HG03342 (cell line): ENCODE data around the gene KIF7.
"Not testable (repeated sequence)": the region's sequence is repeated elsewhere in the genome, so short reads cannot be mapped to it uniquely, and the experiment has no call there.

ENCODE experiments used
- ATAC-seq: cut with Tn5 transposase; IDR thresholded peaks from one replicate; pipeline ENCODE4 v1.9.1; 2021; ENCODE audit warnings: mild to moderate bottlenecking, moderate library complexity; ENCODE audit not compliant: unreplicated experiment

The KIF7 gene

GRCh38 chr15:89625716-89626115 lies 29.6 kb downstream of the KIF7 start:
- ATAC-seq, result no peak

- no peak for ATAC-seq
Observed at GRCh38 chr15:89623165-89623564, 32.1 kb downstream of the KIF7 start.

DNA sequence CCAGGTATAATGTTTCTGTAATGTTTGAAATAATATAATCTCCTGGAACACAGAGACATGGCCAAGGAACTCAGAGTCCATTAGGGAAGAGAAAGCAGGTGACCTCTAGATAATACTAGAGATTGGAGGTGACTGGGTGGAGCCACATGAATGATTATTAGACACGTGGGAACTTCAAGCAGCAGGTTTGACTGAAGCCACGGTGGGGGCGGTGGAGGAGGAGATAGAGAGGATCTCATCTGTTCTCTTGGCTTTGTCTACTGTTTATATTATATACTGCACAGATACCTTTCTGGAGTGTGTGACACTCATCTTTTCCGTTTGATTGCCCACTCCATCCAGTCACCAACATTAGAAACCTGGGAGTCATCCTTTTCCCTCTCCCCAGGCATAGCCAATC lies 33.7 kb downstream of the KIF7 start:
- ATAC-seq, result no peak

DNA sequence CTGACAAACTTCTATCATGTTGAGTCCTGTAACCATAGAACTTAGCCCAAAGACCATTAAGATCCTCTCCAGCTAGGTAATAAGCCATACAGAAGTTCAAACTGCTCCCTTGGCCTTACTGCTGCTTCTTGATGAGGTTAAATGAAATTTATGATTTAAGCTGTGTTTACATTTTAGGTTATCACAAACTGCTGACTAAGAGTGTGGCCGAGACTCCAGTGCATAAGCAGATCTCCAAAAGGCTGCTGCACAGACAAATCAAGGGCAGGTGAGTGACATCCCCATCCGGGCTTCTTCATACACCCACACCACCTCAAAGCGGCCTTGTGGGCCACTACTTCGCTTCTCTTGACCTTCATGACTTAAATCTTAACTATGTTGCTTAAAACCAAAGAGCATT lies 39.0 kb downstream of the KIF7 start:
- no peak for ATAC-seq

- ATAC-seq, result no peak
Observed at GRCh38 chr15:89615135-89615534, 40.1 kb downstream of the KIF7 start.

DNA sequence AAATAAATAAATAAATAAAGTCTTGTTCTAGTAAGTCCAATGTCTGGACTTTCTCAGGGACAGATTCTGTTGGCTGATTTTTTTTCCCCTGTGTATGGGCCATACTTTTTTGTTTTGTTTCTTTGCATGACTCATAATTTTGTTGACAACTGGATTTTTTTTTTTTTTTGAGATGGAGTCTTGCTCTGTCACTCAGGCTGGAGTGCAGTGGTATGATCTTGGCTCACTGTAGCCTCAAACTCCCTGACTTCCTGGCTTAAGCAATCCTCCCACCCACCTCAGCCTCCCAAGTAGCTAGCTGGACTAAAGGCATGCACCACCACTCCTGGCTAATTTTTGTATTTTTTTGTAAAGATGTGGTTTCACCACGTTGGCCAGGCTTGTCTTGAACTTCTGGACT lies 41.1 kb downstream of the KIF7 start:
- no peak for ATAC-seq

- ATAC-seq, result no peak
Observed at GRCh38 chr15:89613031-89613430, 42.2 kb downstream of the KIF7 start.

DNA sequence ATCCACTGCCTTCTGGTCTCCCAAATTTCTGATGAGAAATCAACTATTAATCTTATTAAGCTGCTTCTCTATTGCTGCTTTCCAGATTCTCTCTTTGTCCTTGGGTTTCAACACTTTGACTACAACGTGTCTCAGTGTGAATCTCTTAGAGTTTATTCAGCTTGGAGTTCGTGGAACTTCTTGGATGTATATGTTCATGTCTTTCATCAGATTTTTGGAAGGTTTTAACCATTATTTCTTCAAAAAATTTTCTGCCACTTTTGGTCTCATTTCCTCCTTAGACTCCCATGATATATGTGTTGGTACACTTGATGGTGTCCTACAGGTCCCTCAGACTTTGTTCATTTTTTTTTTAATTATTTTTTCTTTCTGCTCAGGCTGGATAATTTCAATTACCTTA lies 44.0 kb downstream of the KIF7 start:
- no peak for ATAC-seq

DNA sequence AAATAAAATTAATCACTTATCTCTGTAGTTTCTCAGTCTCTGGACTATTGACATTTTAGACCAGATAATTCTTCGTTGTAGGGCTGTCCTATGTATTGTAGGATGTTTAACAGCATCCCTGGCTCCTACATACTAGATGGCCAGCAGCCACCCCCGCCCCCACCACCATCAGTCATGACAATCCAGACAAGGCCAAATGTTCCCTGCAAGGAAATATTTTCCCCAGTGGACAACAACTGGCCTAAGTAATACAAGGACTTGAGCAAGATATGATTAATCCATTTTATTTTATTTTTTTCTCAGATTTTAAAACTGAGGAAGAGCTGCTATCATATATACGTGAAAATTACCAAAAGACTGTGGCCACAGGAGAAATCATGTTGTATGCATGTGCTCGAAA lies 56.2 kb downstream of the KIF7 start:
- no peak for ATAC-seq

DNA sequence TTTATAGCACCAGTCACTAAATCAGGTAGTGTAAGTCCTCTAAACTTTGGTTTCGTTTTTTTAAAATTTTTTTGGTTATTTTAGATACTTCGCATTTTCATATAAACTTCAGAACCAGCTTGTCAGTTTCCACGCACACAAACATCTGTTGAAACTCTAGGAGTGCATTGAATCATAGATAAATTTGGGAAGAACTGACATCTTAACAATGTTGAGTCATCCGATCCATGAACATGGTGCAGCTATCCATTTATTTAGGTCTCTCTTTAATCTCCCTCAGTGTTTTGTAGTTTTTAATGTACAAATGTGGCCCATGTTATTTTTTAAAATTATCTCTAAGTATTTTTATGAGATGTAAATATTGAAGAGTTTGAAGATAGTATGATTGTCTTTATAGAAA lies 62.2 kb downstream of the KIF7 start:
- ATAC-seq, result no peak

DNA sequence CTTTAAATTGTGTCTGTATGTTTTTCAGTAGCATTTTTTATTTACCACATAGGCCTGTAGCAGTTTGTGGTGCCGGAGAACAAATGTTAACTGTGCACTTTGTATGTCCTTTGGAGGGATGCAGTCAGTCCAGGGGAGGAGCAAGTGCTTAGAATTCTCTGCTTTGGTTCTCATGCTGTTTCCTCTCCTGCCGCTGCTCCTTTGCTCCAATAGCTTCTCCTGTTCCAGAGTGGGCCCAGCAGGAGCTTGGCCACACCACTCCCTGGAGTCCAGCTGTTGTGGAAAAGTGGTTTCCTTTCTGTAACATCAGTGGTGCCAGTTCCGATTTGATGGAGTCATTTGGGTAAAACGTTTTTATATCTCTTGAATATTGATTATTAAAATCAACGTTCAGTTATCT lies 63.4 kb downstream of the KIF7 start:
- no peak for ATAC-seq

DNA sequence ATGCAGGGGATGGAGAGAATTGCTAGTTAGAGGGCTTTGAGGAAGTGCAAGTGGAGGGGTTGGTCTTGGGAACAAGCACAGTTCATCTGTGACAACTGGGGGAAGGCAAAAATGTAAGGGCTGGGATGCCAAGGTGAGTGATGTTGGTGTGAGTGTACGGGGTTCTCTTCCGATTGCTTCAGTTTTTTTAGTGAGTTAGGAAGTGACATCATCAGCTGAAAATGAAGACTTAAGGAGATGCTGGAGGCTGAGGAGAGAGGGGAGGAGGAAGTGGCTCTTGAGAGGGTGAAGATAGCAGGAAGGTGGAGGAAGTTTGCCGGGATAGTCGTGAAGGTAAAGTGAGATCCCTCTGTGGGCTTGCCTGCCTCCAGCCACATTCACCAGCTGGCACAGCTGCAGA lies 67.3 kb downstream of the KIF7 start:
- no peak for ATAC-seq

- no peak for ATAC-seq
Observed at GRCh38 chr15:89586651-89587050, 68.6 kb downstream of the KIF7 start.

- not testable (repeated sequence) for ATAC-seq
Observed at GRCh38 chr15:89580747-89581146, 74.5 kb downstream of the KIF7 start.

DNA sequence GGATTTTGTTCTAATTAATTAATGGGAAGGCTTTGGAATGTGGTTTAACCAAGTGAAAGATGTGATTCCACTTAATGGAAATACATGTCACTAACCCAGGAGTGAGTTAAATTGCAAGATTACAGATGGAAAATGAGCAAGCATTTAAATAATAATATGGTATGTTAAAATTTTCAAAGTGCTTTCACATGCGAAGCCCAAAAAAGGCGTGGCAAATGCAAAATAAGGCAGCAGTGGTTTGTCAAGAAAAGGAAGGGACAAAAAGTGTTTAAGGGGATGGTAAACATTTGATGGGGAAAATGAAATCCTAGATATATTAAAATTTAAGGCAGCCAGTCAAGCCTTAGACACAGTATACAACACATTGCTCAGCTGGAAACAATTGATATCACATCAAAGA lies 77.1 kb downstream of the KIF7 start:
- ATAC-seq, result no peak
